Ectodermal cell (in vitro differentiated cells): ENCODE results near the gene SOD2.
"Not testable (repeated sequence)": the region's sequence is repeated elsewhere in the genome, so short reads cannot be mapped to it uniquely, and the experiment has no call there.

Source experiments
- H3K27ac ChIP-seq: 2 replicates; pipeline ENCODE4 v1.7.0; 2013; ENCODE audit warnings: mild to moderate bottlenecking, low read depth, low read length; ENCODE audit not compliant: insufficient read depth, poor library complexity, severe bottlenecking
- H3K27me3 ChIP-seq: 2 replicates; pipeline ENCODE4 v1.7.0; 2013; ENCODE audit warnings: mild to moderate bottlenecking, low read length; ENCODE audit not compliant: insufficient read depth, control insufficient read depth, poor library complexity, severe bottlenecking
- H3K36me3 ChIP-seq: one replicate; pipeline ENCODE4 v1.7.0; 2013; ENCODE audit warnings: low read length; ENCODE audit not compliant: control insufficient read depth, insufficient read depth
- H3K4me1 ChIP-seq: one replicate; pipeline ENCODE4 v1.7.0; 2013; ENCODE audit warnings: low read length; ENCODE audit not compliant: control insufficient read depth, insufficient read depth
- H3K4me3 ChIP-seq: 2 replicates; pipeline ENCODE4 v1.7.0; 2013; ENCODE audit warnings: low read depth, low read length, control low read depth; ENCODE audit not compliant: insufficient read depth
- H3K9me3 ChIP-seq: 2 replicates; pipeline ENCODE4 v1.7.0; 2013; ENCODE audit warnings: mild to moderate bottlenecking, low read length, moderate library complexity; ENCODE audit not compliant: control insufficient read depth
- WGBS, 2 experiments: methylation state at CpG; one replicate each; pipeline ENCODE4 v1.1.7; 2013; ENCODE audit warnings: missing lambda C conversion rate in 2 of 2; 5-methylcytosine and 5-hydroxymethylcytosine counted together

SOD2 gene

DNA sequence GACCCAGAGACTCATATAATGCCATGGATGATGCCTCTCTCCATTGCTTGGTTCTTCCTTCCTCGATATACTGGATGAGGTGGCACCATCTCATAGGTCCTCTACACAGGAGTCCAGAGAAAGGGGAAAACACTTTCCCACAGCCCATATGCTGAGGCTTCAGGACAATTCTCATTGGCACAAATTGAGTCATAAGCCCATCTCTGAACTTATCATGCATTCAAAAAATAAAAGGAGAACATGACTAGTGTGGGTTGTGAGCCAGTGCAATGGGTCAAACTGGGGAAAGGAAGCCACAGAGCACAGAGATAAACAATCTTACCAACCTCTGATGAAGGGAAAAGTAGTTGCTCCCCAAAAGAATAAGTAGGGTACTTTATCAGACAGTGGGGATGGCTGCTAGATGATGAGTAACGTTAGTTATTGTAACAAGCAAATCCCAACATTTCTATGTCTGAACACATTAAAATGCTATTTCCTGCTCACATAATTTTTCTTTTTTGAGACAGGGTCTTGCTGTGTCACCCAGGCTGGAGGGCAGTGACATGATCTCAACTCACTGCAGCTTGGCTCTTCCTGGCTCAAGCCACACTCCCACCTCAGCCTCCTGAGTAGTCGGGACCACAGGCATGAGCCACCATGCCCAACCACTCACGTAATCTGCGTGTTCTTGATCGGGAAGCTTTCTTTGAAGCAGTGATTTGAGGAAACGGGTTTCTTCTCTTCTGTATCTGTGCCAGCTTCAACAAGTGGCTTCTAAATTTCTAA, 27.0 kb downstream of the SOD2 start:
- H3K9me3 ChIP-seq, result no peaks in the 10 kb centered on the region
- no peaks in the 10 kb centered on the region for H3K4me1 ChIP-seq
- WGBS, 2 experiments, result 92 to 94% methylated on average over 7 of the region's 7 CpGs
- no peak overlapping the region for H3K4me3 ChIP-seq
- no peaks in the 10 kb centered on the region for H3K27me3 ChIP-seq
- H3K27ac ChIP-seq, result no peak overlapping the region
- H3K36me3 ChIP-seq, result no peaks in the 10 kb centered on the region

DNA sequence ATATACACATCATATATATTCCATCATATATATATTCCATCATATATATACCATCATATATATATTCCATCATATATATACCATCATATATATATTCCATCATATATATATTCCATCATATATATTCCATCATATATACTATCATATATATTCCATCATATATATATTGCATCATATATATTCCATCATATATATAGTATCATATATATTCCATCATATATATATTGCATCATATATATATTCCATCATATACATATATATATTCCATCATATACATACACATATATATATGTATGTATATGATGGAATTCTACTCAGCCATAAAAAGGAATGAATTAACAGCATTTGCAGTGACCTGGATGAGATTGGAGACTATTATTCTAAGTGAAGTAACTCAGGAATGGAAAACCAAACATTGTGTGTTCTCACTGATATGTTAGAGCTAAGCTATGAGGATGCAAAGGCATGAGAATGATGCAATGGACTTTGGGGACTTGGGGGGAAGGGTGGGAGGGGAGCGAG, 29.6 kb downstream of the SOD2 start:
- 100% methylated on average over 1 of the region's 1 CpG for WGBS, 2 experiments
- H3K27me3 ChIP-seq, H3K9me3 ChIP-seq, H3K4me1 ChIP-seq, H3K36me3 ChIP-seq, H3K27ac ChIP-seq, H3K4me3 ChIP-seq: not testable (repeated sequence)

DNA sequence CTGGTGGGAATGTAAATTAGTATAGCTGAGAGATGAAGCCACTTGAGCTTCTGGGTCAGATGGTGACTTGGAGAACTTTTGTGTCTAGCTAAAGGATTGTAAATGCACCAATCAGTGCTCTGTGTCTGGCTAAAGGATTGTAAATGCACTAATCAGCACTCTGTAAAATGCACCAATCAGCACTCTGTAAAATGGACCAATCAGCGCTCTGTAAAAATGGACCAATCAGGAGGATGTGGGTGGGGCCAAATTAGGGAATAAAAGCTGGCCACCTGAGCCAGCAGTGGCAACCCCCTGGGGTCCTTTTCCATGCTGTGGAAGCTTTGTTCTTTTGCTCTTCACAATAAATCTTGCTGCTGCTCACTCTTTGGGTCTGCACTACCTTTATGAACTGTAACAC, 31.1 kb downstream of the SOD2 start:
- not testable (repeated sequence) for H3K4me3 ChIP-seq, H3K27ac ChIP-seq, H3K9me3 ChIP-seq, H3K27me3 ChIP-seq, H3K36me3 ChIP-seq, H3K4me1 ChIP-seq
- 89 to 100% methylated on average over 1 of the region's 1 CpG for WGBS, 2 experiments

DNA sequence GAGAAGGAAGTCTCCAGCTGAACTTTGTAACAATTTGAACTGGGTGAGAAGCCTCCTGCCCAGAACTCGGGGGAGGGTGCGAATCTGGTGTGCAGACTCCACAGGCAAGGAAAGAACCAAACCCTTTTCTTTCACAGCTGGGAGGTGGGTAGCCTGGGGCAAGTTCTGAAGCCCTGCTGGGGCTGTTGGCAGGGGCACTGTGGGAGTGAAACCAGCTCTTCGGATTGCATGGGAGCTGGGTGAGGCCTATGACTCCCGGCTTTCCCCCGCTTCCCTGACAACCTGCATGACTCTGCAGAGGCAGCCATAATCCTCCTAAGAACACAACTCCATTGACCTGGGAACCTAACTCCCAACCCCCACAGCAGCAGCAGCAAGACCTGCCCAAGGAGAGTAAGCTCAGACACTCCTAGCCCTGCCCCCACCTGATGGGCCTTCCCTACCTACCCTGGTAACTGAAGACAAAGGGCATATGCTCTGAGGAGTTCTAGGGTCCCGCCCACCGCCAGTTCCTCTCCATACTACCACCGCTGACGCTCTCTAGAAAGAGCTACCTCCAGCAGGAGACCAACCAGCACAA, 37.5 kb downstream of the SOD2 start:
- H3K4me3 ChIP-seq, result no peak overlapping the region
- H3K27ac ChIP-seq, result no peak overlapping the region
- H3K27me3 ChIP-seq, result no peaks in the 10 kb centered on the region
- WGBS, 2 experiments, result 70 to 79% methylated on average over 9 of the region's 9 CpGs
- no peaks in the 10 kb centered on the region for H3K9me3 ChIP-seq
- H3K4me1 ChIP-seq, result peaks cover 7% of the 10 kb centered on the region
- no peaks in the 10 kb centered on the region for H3K36me3 ChIP-seq

DNA sequence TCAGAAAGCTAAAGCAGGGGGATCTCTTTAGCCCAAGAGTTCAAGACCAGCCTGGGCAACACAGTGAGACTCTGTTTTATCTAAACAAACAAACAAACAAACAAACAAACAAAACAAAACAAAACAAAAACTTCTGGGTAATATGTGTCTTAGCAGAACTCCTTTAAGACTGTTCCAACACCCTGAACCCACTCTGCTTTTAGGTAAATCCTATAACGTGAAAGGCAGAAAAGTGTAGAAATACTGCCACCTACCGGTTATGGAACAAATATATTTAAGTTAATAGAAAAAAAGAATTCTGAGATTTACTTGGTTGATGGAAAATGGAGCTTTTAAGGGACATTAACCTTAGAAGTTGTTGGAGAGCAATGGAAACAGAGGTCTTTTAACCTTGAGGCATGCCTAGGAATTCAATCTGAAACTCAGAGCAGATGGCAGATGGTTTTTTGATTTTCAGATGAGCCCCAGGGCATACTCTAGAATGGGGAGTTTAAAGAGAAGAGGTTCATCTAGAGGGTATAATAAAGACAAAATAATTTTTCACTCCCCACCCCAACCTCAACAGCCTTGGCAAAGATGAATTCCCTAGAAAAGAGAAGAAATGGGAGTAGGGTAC, 38.5 kb downstream of the SOD2 start:
- H3K27ac ChIP-seq, result no peak overlapping the region
- 0% methylated on average over 1 of the region's 2 CpGs; no CpG with 5 or more reads in 1 of the 2 experiments for WGBS, 2 experiments

DNA sequence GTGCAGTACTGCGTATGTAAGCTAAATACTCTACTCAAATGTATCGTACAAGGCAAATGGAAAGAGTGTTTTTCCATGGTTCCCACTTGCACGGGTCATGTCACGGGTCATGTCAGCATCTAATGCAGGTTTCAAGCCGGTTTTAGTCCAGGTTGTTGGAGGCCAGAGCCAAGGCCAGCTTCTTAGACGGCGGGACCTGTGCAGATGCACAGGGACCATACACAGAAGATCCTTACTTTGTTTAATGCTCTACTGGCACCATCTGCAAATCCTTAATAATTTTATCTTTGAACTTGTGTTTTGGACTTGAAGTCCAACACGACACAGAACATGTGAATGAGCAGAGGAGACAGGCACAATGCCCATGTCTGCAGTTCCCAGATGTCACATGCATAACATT, 42.7 kb downstream of the SOD2 start:
- Histone ChIP-seq H3K36me3 (no peaks in the 10 kb centered on the region), H3K4me3 (no peak overlapping the region), H3K4me1 (peaks cover 3% of the 10 kb centered on the region), H3K27me3 (no peaks in the 10 kb centered on the region), H3K27ac (no peak overlapping the region), H3K9me3 (no peaks in the 10 kb centered on the region)
- 93 to 96% methylated on average over 8 of the region's 8 CpGs for WGBS, 2 experiments

More for the DNA sequence above, 38.5 kb downstream of the SOD2 start:
- Histone ChIP-seq H3K4me1 (peaks cover 7% of the 10 kb centered on the region), H3K36me3 (no peaks in the 10 kb centered on the region), H3K4me3 (no peak overlapping the region), H3K9me3 (no peaks in the 10 kb centered on the region), H3K27me3 (no peaks in the 10 kb centered on the region)

DNA sequence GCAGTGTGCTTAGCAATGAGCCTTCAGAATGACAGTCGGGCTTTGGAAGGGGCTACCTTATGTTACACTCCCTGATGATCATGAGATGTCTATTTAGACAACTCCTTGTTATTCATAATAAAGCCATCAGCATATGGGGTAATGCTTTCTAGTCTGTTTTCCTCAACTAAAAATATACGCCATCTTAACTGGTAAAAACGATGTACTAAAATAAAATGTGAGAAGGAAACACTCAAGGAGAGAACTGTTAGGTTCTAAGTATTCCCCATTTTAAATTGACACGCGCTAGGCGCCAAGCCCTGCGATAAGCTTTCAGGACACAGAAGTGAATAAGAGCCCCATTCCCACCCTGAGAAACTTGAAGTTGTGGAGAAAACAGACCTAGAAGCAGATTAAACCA, 43.6 kb downstream of the SOD2 start:
- Histone ChIP-seq H3K36me3 (no peaks in the 10 kb centered on the region), H3K4me3 (no peak overlapping the region), H3K27ac (no peak overlapping the region), H3K4me1 (no peaks in the 10 kb centered on the region), H3K27me3 (no peaks in the 10 kb centered on the region), H3K9me3 (no peaks in the 10 kb centered on the region)
- WGBS, 2 experiments, result 94 to 95% methylated on average over 6 to 7 of the region's 7 CpGs

DNA sequence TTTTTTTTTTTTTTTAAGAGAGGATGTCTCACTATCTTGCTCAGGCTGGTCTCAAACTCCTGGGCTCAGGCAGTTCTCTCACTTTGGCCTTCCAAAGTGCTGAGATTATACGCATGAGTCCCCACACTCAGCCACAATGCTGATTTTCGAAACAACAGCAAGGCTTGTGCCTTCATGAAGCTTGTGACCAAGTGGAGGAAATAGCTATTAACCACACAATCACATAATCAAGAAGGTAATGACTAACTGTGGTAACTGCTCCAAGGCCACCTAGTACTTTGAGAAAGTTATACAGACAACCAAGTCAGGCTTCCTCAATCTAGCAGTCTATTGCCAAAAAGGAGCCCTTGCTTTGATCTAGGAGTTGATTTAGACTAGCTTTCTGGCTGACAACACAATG, 46.3 kb downstream of the SOD2 start:
- WGBS, 2 experiments, result 91 to 95% methylated on average over 2 of the region's 2 CpGs
- Histone ChIP-seq H3K27me3 (no peaks in the 10 kb centered on the region), H3K9me3 (no peaks in the 10 kb centered on the region), H3K36me3 (no peaks in the 10 kb centered on the region), H3K27ac (no peak overlapping the region), H3K4me1 (no peaks in the 10 kb centered on the region), H3K4me3 (no peak overlapping the region)

DNA sequence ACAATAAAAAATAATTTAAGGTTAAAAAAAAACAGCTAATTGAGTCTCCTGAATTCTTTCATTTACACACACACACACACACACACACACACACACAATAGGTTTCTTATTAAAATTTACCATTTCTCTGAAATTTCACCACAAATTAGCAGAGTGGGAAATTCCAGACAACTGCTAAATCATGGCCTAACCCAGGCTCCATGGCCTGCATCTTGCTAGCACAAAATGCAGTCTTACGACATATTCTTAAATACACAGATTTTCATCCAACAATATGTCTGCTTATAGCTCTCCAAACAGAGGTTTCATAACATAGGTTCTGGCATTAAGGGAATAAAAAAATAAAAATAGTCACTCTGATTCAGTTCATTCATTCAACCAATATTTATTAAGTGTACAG, 46.9 kb downstream of the SOD2 start:
- H3K4me1 ChIP-seq, result no peaks in the 10 kb centered on the region
- H3K27me3 ChIP-seq, result no peaks in the 10 kb centered on the region
- WGBS, 2 experiments, result 100% methylated on average over 1 of the region's 1 CpG

DNA sequence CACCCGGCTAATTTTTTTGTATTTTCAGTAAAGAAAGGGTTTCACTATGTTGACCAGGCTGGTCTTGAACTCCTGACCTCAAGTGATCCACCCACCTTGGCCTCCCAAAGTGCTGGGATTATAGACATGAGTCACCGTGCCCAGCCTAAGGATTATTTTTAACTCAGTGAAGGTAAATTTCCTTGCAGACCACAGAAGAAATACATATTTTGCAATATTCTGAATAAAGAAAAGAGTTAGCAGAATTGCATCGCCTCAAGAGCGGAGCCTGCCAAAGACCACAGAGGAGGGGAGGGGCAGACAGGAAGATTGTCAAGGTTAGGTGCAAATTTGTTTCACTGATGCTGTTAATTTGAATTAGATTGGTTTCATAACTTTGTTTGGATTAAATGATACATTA, 47.4 kb downstream of the SOD2 start:
- no peaks in the 10 kb centered on the region for H3K9me3 ChIP-seq
- H3K36me3 ChIP-seq, result no peaks in the 10 kb centered on the region
- H3K4me1 ChIP-seq, result no peaks in the 10 kb centered on the region
- H3K27ac ChIP-seq, result no peak overlapping the region
- no peak overlapping the region for H3K4me3 ChIP-seq
- no peaks in the 10 kb centered on the region for H3K27me3 ChIP-seq
- 90 to 97% methylated on average over 4 of the region's 4 CpGs for WGBS, 2 experiments

More for the DNA sequence above, 46.9 kb downstream of the SOD2 start:
- H3K9me3 ChIP-seq, result no peaks in the 10 kb centered on the region
- no peaks in the 10 kb centered on the region for H3K36me3 ChIP-seq
- H3K27ac ChIP-seq, result no peak overlapping the region
- no peak overlapping the region for H3K4me3 ChIP-seq
